Upper lobe of right lung (tissue), 1 donor: Measurements from ENCODE around the gene DPP6. TPM values are rescaled to one million over a fixed set of nuclear protein-coding genes. Genes with fewer than 3 reads are reported as not detected.

ENCODE experiments used
- ATAC-seq: fragments of 200-7000 bp; cut with Tn5 transposase; one replicate; pipeline ENCODE4 v1.9.1; 2020; ENCODE audit warnings: mild to moderate bottlenecking, moderate library complexity
- DNase-seq: peaks from one replicate; pipeline ENCODE4 v3.0.0-alpha.2; 2020
- H3K27ac ChIP-seq: fragments of 200-600 bp; one replicate; pipeline ENCODE4 v1.8.0; 2022
- H3K27me3 ChIP-seq: fragments of 200-600 bp; one replicate; pipeline ENCODE4 v1.8.0; 2022; ENCODE audit warnings: mild to moderate bottlenecking
- H3K36me3 ChIP-seq: fragments of 200-600 bp; one replicate; pipeline ENCODE4 v1.8.0; 2022
- H3K4me1 ChIP-seq: fragments of 200-600 bp; one replicate; pipeline ENCODE4 v1.8.0; 2022
- H3K4me3 ChIP-seq: fragments of 200-600 bp; one replicate; pipeline ENCODE4 v1.8.0; 2022; ENCODE audit warnings: mild to moderate bottlenecking
- H3K9me3 ChIP-seq: fragments of 200-600 bp; one replicate; pipeline ENCODE4 v1.8.0; 2022
- intact Hi-C: fragments of 100-400 bp; cut with DNase I; formaldehyde crosslinking; loops from one replicate; pipeline ENCODE4 v1.11.0; 2022
- total RNA-seq: library from RNA; stranded (reverse); fragmentation: NEBNext Ultra II Directional; extraction: Animal tissue kit (Norgen Biotek cat#: 25700); gene quantifications from one replicate; pipeline ENCODE4 v1.2.1, GENCODE V29; 2021
- TF ChIP-seq, protein P1 (sequence below): fragments of 200-600 bp; IDR thresholded peaks from one replicate; pipeline ENCODE4 v1.8.0; 2022; ENCODE audit warnings: antibody characterized with exemption
- donor health status: DM: no; HTN: yes; CAD: no; lungs with severe emphysema.

Gene DPP6
- total RNA-seq, 1 donor from 2014 or later: 1.6 TPM

DNA sequence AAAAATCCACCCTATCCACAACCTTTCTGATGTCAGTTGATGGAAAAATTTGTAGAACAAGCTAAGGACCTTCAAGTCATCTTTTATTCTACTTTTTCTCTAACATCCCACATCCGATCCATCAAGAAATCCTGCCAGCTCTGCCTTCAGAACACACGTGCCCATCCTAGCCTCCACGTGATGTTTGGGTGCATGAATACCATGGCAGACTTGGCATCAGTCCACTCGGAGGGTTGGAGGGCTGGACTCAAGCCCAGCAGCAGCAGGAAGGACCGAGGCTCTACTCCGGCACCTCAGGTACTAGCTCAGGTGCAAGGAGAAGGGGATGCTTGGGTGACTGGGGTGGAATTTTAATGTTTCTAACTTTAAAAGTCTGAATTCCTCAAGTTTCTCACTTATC is 428.6 kb downstream of the DPP6 start:
- H3K4me3 ChIP-seq: no peak overlapping the region
- DNase-seq (no peak), ATAC-seq (no peak)
- no peaks in the 10 kb centered on the region for H3K36me3 ChIP-seq
- no peaks in the 10 kb centered on the region for H3K27me3 ChIP-seq
- H3K27ac ChIP-seq: no peak overlapping the region
- TF ChIP-seq, protein P1, sequence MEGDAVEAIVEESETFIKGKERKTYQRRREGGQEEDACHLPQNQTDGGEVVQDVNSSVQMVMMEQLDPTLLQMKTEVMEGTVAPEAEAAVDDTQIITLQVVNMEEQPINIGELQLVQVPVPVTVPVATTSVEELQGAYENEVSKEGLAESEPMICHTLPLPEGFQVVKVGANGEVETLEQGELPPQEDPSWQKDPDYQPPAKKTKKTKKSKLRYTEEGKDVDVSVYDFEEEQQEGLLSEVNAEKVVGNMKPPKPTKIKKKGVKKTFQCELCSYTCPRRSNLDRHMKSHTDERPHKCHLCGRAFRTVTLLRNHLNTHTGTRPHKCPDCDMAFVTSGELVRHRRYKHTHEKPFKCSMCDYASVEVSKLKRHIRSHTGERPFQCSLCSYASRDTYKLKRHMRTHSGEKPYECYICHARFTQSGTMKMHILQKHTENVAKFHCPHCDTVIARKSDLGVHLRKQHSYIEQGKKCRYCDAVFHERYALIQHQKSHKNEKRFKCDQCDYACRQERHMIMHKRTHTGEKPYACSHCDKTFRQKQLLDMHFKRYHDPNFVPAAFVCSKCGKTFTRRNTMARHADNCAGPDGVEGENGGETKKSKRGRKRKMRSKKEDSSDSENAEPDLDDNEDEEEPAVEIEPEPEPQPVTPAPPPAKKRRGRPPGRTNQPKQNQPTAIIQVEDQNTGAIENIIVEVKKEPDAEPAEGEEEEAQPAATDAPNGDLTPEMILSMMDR: no peak
- no peaks in the 10 kb centered on the region for H3K9me3 ChIP-seq
- intact Hi-C loops: no loop called here
- H3K4me1 ChIP-seq: no peaks in the 10 kb centered on the region

DNA sequence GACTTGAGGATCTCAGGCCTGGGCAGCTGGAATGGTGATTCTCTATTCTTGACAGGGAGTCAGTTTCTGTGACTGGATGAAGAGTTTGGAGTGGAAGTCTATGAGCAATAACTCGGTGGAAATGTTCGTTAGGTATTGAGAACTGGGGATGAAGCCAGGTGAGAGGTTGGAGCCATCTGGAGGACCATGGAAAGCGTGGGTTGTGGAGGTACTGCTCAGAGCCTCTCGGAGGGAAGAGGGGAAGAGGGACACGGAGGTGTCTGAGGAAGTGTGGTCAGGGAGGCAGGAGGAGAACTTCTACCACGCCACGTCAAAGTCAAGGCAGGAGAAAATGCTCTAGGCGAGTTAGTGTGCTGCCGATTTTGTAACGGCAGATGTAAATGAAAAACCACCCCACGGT is 430.7 kb downstream of the DPP6 start:
- TF ChIP-seq, protein P1: no peak

DNA sequence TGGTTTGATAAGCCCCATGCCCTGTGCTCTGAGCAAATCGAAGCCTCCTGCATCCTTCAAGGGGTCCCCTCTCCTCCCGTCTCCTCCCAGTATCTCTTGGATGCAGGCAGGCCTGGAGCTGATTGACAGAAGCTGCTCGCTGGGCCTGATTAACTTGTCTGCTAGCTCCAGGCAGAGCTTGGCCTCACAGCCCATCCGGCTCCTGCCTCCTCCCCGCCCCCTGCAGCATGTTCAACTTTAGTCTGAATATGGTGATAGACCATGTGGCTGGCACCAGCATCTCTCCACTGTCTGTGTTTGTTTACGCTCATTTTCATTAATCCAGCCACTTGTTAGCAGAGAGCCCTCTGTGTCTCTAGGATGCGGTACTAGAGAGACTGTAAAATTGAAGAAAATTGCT is 432.2 kb downstream of the DPP6 start:
- intact Hi-C loops: no loop called here
- TF ChIP-seq, protein P1: no peak
- Histone ChIP-seq H3K27ac (no peak overlapping the region), H3K36me3 (no peaks in the 10 kb centered on the region), H3K4me1 (no peaks in the 10 kb centered on the region), H3K4me3 (no peak overlapping the region), H3K9me3 (no peaks in the 10 kb centered on the region), H3K27me3 (no peaks in the 10 kb centered on the region)
- DNase-seq (no peak), ATAC-seq (no peak)

More for the DNA sequence above, 430.7 kb downstream of the DPP6 start:
- DNase-seq (no peak), ATAC-seq (no peak)
- H3K27me3 ChIP-seq: no peaks in the 10 kb centered on the region
- intact Hi-C loops: no loop called here
- H3K9me3 ChIP-seq: no peaks in the 10 kb centered on the region
- no peaks in the 10 kb centered on the region for H3K4me1 ChIP-seq
- H3K36me3 ChIP-seq: no peaks in the 10 kb centered on the region
- H3K4me3 ChIP-seq: no peak overlapping the region
- no peak overlapping the region for H3K27ac ChIP-seq

DNA sequence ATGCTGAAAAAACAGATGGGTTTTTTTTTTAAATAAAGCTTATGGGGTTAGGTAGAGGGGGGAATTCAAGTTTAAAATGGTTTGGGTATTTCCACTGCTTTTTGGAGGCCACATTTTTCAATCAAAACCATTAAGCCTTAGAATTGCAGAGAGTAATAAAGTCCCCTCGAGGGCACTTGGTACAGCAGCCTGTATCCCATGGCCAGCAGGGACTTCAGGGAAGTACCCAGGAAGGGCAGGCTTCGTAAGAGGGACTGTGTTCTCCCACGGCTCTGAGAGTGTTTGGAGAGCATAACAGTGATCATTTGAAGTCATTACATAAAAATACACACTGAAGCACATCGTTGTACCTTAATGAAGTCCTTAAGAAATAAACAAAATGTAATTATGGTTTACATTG is 432.7 kb downstream of the DPP6 start:
- Histone ChIP-seq H3K27ac (no peak overlapping the region), H3K4me3 (no peak overlapping the region), H3K27me3 (no peaks in the 10 kb centered on the region), H3K9me3 (no peaks in the 10 kb centered on the region), H3K36me3 (no peaks in the 10 kb centered on the region), H3K4me1 (no peaks in the 10 kb centered on the region)
- no peak for ATAC-seq
- no peak for DNase-seq
- intact Hi-C loops: no loop called here
- TF ChIP-seq, protein P1: no peak

DNA sequence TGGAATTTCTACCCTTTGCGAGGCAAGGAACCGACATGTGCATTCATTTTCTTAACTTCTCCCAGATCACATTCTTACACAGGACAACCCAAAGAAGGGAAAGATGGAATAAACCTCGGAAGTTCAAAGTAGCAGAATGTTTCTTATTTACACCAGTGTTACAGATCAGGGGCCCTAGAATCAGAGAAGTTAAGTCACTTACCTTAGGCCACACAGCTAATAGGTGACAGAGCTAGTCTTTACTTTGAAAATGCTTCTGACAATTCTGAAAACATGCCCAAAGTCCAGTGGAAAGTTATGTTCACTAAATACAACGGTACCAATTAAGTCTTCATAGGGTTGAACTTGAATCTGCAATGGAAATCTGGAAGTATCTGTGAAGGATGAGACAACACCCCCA is 437.7 kb downstream of the DPP6 start:
- Histone ChIP-seq H3K9me3 (no peaks in the 10 kb centered on the region), H3K27me3 (no peaks in the 10 kb centered on the region), H3K4me1 (no peaks in the 10 kb centered on the region), H3K4me3 (no peak overlapping the region), H3K36me3 (no peaks in the 10 kb centered on the region), H3K27ac (no peak overlapping the region)
- no peak for ATAC-seq
- intact Hi-C loops: no loop called here
- TF ChIP-seq, protein P1: no peak
- no peak for DNase-seq

DNA sequence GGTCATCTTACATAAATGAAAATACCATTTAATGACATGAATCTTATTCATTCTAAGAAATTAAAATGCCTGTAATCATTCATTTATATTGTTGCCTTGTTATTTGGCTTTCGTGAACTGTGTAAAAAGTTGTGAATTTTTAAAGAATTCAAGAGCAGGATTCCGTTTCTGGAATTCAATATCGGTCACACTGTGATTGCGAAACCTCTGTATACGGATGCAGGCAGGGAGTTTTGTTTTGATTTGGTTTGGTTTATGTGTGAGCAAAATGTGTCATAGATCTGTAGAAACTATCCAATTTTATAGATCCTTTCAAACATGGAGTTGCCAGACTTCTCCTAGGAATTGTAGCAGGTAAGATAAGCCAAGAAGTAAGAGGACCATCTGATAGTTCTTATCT is 441.4 kb downstream of the DPP6 start:
- Histone ChIP-seq H3K36me3 (no peaks in the 10 kb centered on the region), H3K4me3 (no peak overlapping the region), H3K27me3 (no peaks in the 10 kb centered on the region), H3K27ac (no peak overlapping the region), H3K4me1 (no peaks in the 10 kb centered on the region), H3K9me3 (no peaks in the 10 kb centered on the region)
- DNase-seq: no peak
- intact Hi-C loops: no loop called here
- ATAC-seq: no peak
- TF ChIP-seq, protein P1: no peak
